ENCODE measurements around the gene HDAC10.

Gene HDAC10

DNA sequence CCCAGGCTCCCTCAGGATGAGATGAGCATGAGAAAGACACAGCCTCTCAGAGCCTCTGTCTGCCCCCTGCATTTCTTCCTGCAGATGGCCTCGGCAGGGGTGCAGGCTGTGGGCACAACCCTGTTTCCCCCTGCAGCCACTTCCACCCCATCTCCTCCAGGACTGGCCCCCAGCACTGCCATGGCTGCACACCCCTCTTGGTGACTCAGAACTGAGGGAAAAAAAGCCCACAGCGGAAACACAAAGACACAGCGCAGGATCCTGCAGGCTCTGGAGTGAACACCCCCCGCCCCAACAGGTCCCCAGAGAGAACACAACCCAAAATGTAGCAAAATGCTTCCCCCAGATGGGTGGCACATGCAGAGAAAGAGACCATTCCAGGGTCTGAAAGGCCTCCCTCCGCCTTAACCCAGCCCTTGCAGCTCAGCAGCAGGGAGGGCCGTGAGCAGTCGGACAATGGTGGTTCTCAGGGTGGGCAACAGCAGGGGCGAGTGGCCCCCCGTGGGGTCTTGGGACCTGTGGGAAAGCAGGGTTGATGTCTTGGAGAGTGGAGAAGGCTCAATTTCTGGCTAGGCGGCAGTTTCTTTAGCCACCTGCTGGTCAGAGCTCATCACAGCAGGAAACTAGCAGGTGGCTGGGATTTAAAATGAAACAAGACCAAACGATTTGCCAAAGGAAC, 14.2 kb downstream of the HDAC10 start:
- DNase-seq (ENCODE audit: low read depth), result no peak

DNA sequence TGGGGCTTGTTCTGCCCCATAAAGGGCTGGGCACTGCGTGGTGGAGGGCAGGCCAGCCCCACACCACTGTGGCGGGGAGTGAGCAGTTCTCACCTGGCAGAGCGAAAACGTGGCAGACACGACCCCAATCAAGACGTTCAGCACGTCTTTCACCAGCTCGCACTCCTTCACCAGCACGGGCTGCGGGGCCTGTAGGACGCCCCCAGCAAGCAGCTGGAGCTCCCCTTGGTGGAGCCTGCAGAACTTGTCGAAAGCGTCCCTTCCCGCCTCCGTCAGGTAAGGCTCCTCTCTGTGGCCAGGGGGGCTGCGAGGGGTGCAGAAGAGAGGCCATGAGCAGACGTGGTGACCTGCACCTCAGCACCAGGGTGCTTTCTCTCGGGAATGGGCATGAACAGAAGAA, 17.8 kb downstream of the HDAC10 start:
- DNase-seq (ENCODE audit: low read depth), result no peak

- no peak for DNase-seq (ENCODE audit: low read depth)
Measured at GRCh38 chr22:50232481-50233151, 18.4 kb downstream of the HDAC10 start.

DNA sequence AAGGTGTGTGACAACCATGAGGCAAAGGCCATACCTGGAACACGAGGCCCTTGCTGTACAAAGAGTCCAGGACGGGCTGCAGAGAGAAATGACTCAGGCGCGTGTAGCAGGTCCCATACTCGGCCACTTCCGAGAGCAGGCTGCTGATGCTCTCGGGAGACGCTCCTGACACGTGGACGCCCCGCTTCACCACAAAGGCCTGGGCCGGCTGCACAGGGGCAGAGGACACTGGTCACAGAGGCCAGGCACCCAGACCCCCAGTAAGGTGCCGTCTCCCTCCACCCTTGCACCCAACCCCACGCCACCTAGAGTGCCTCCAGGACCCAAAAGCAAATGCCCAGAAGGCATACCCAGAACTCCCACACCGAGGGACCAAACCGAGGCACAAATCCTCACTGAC, 21.7 kb downstream of the HDAC10 start:
- no peak for DNase-seq (ENCODE audit: low read depth)

DNA sequence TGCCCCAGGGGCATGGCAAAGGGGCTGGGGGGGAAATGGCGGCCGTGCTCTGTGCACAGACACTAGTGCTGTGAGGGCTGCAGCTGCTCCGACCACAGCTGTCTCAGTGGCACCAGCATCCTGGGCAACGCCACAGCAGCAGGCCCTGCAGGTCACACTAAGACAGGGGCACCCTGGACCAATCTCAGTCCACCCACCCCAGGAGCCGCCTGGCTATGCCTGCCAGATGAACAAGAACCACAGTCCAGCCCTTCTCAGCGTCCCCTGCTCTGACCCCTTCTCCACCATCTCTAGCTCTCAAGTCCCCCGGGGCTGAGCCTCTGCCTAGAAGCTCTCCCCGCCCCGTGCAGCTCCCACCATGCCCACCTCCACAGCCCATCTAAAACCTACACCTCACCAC, 22.7 kb downstream of the HDAC10 start:
- DNase-seq (ENCODE audit: low read depth), result no peak

GRCh38 chr22:50227579-50228215, 23.4 kb downstream of the HDAC10 start:
- DNase-seq (ENCODE audit: low read depth), result no peak

- DNase-seq (ENCODE audit: low read depth), result no peak
Measured at GRCh38 chr22:50226875-50227165, 24.2 kb downstream of the HDAC10 start.

DNA sequence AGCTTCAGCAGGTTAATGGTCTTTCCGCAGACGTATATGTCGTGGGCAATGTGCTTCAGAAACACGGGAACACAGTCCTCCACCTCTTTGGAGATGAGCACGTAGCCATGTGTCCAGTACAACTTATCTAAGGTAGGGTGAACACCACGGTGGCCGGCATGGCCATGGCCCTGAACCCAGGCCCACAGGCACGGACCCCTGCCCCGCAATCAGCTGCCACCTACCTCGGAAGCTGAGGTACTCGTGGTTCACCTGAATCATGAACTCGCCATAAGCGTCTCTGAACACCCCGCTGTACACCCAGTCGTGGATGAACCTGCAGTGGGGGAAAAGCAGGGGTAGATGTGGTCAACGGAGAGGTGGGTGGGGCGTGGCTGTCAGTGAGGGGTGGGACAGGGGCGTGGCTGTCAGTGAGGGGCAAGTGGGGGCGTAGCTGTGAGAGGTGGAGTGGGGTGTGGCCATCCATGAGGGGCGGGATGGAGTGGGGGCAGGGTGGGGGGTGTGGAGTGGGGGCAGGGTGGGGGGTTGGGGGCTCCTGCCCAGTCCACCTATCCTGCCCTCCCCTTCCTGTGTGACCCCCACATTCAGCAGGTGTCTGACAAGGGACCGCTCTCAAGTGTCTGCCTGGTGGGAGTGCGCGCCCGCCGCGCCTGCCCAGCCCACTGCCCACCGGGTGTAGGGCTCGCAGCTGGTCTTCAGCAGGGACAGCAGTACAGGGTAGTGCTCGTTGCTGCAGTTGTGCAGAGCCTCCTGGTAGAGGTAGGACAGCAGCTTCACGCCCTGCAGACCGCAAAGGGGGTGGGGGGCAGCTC, 24.8 kb downstream of the HDAC10 start:
- DNase-seq (ENCODE audit: low read depth), result no peak

GRCh38 chr22:50225200-50225969, 25.7 kb downstream of the HDAC10 start:
- DNase-seq (ENCODE audit: low read depth), result no peak

GRCh38 chr22:50224071-50224470, 27.0 kb downstream of the HDAC10 start:
- no peak for DNase-seq (ENCODE audit: low read depth)

DNA sequence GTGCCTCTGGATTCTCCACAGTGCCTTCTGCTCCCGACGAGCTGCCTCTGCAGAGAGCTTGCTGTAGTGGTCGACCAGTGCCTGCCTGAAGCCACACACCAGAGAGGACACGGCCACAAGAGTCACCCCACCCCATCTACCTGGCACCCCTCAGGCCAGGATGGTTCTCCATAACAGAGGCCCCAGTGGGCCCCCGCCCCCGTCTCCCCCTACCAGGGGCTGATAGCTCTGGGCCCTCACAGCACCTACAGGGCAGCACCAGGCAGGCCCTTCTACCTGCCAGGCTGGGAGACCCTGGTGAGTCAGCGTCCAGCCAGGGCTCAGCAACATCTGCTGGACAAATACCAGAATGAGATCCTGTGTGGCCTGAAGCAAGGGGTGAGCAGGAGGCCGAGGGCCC, 28.6 kb downstream of the HDAC10 start:
- no peak for DNase-seq (ENCODE audit: low read depth)

GRCh38 chr22:50221410-50222300, 29.4 kb downstream of the HDAC10 start:
- DNase-seq (ENCODE audit: low read depth), result no peak

- DNase-seq (ENCODE audit: low read depth), result no peak
Measured at GRCh38 chr22:50220603-50221409, 30.3 kb downstream of the HDAC10 start.

DNA sequence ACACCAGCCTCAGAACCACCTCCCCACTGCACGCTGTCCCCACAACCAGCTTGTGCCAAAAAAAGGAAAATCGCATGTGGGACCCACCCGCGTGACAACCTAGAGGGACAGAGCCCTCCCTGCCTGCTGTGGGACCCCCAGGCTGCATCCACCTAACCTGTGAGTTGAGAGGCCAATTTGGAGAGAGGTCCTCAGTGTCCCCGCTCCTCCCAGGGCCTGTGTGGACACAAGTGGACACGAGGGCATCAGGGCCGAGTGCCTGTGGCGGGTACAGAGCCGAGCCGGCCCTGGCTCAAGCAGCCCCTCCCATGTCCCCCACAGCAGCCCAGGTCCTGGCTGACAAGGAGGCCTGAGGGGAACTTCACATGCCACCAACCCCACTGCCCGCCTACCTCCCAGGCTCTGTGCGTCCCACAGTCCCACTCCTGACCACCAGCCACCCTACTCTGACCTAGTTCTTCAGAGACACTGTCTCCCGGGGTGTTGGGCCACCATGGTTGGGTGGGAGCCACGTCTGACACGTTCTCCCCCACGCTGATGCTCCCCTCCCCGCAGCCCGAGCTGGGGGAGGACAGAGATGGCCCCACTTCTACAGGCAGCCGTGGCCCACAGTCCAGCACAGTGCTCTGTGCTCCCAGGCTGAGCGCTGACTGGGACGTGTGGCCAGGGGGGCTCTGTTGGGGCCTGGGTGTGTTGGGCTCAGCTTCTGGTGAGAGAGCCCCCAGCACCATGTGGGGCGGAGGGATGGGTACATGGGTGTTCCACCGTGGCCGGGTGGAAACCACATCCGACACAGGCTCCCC, 31.1 kb downstream of the HDAC10 start:
- no peak for DNase-seq (ENCODE audit: low read depth)

- no peak for DNase-seq (ENCODE audit: low read depth)
Measured at GRCh38 chr22:50218996-50219727, 31.9 kb downstream of the HDAC10 start.

- DNase-seq (ENCODE audit: low read depth), result no peak
Measured at GRCh38 chr22:50218153-50218995, 32.7 kb downstream of the HDAC10 start.

DNA sequence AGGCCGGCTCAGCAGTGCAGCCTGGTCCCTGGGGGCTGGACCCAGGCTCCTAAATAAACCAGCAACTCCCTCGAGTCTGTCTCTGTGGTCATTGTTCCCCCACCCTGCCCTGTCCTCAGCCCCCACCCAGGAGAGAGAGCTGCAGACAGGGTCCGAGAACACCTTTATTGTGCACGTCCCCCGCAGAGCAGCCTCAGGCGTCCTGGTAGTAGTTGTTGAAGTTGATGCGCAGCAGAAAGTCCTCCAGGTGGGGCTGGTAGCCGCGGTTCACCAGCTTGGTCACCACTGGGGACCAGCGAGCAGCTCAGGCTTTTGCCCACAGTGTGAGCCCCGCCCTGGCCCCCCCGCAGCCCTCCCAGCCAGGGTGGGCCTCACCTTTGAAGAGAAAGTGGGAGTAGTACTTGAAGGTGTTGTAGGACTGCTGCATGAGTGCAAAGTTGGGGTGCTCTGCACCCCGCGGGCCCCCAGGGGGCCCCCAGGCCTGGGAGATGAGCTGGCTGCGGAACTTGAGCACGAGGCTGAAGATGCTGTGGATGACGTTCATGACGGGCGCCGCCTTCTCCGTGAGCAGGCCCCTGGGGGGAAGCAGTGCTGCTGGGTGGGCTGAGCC, 33.4 kb downstream of the HDAC10 start:
- DNase-seq (ENCODE audit: low read depth), result no peak

All from GM04503 (cell line).